SH-SY5Y (cell line): ENCODE measurements around the gene ACIN1.

Experiments
- GATA2 ChIP-seq: IDR thresholded peaks from 2 replicates; pipeline ENCODE4 v1.6.1; 2011; ENCODE audit warnings: mild to moderate bottlenecking, low read depth, low read length
- GATA3 ChIP-seq: IDR thresholded peaks from 2 replicates; pipeline ENCODE4 v1.6.1; 2011; ENCODE audit warnings: low read depth, mild to moderate bottlenecking, low read length, moderate library complexity

ACIN1 gene

DNA sequence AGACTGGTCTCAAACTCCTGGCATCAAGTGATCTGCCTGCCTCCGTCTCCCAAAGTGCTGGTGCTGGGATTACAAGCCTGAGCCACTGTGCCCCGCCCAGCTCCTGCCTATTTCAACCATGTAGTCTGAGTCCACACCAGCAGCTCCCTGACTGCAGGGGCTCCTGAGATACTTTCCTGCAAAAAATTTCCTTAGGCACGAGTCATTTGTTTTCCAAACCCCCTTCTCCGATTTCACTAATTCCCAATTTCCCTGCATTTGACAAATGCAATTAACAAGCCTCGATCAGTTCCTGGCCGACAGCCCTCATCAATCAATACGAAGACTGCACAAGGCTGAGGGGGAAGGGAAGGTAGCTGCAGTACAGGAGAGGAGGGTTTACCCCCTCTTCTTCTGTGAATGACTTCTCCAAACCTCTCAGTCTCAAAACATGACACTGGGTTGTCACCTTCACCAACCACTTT, 70.3 kb downstream of the ACIN1 start:
- TF ChIP-seq GATA2, result no peak
- TF ChIP-seq GATA3, result no peak

GRCh38 chr14:23023795-23024152, 71.2 kb downstream of the ACIN1 start:
- TF ChIP-seq GATA3 (no peak), GATA2 (no peak)

GRCh38 chr14:23023022-23023794, 71.7 kb downstream of the ACIN1 start:
- TF ChIP-seq GATA3 (no peak), GATA2 (no peak)

- TF ChIP-seq GATA2, result no peak
These were observed 73.0 kb downstream of the ACIN1 start for GRCh38 chr14:23021889-23022442.

- TF ChIP-seq GATA2, result no peak
- TF ChIP-seq GATA3, result no peak
These were observed 73.5 kb downstream of the ACIN1 start for GRCh38 chr14:23021434-23021833.

GRCh38 chr14:23020143-23021128, 74.5 kb downstream of the ACIN1 start:
- TF ChIP-seq GATA3 (no peak), GATA2 (no peak)

DNA sequence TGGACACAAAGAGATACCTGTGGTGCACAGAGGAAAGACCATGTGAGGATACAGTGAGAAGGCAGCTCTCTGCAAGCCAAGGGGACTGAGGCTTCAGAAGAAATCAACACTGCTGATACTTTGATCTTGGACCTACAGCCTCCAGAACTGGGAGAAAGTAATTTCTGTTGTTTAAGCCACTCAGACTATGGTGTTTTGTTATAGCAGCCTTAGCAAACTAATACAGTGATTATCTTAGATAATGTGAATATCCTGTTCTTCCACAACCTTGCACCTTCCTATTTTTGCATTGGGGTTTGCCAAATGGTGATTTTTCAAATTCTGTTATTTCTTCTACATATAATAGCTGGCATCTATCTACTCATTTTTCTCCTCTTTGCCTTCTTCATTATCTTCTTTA, 76.8 kb downstream of the ACIN1 start:
- TF ChIP-seq GATA3 (no peak), GATA2 (no peak)

- TF ChIP-seq GATA3 (no peak), GATA2 (no peak)
These were observed 77.8 kb downstream of the ACIN1 start for GRCh38 chr14:23017091-23017490.

GRCh38 chr14:23015618-23016017, 79.3 kb downstream of the ACIN1 start:
- no peak for TF ChIP-seq GATA2
- no peak for TF ChIP-seq GATA3

DNA sequence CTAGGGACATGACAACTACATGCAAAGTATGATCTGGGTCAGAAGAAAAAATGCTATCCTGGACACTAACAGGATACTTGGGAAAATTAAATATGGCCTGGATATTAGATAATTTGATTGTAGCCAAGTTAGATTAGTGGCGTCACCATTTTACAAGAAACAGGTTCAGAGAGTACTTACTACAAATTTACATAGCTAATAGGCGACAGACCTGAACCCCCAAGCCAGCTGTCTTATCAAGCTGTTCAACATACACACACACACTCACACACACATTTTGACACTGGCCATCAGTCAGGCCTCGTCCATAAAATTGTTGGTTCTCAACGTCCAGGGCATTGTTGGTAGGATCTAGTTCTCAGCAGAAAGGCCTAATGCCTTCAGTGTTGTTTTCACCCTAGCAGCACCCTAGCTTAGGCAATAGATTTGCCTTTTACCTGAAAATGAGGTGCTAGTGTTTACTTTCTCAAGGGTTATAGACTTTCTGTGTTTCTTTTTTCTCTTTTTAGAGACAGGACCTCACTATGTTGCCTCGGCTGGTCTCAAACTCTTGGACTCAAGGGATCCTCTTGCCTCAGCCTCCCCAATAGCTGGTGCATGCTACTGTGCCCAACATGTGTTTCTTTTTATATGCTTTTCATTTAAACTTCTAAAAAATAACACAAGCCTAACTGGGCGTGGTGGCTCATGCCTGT, 81.7 kb downstream of the ACIN1 start:
- TF ChIP-seq GATA2, result no peak
- no peak for TF ChIP-seq GATA3

- TF ChIP-seq GATA2, result no peak
These were observed 84.8 kb downstream of the ACIN1 start, which contains the start of gene C14orf93 for GRCh38 chr14:23009939-23010726. TSS of gene C14orf93 (minus strand) at chr14:23010143. CDS start at chr14:22999023, 11,120 bp downstream.

- no peak for TF ChIP-seq GATA2
- no peak for TF ChIP-seq GATA3
These were observed 85.4 kb downstream of the ACIN1 start for GRCh38 chr14:23009483-23009938.

DNA sequence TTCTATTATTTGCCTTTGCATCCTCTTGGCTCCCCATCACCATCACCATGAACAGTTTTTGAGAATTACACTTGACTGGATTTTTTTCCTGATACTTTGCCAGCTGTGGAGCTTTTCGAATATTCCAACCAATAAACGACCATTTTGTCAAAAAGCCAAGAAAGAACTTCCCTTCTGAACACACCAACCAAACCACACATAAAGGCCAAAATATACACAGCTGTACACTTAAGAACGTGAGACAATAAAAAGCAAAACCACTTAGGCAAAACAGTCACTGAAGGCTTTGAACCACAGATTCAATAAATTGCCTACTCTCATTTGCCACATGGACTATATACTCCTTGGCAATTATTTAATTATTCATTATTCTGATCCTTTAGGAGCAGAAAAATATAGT, 86.1 kb downstream of the ACIN1 start:
- TF ChIP-seq GATA3, result no peak
- no peak for TF ChIP-seq GATA2
